WI38 (cell line): ENCODE results near the gene AFF1.

Source experiments
- H3K4me3 ChIP-seq: 2 replicates; pipeline ENCODE4 v1.5.1; 2011; ENCODE audit warnings: low read depth, mild to moderate bottlenecking, control low read depth, low read length
- CTCF ChIP-seq: IDR thresholded peaks from 2 replicates; pipeline ENCODE4 v1.5.1; 2012; ENCODE audit warnings: low read depth, mild to moderate bottlenecking, control low read depth, low read length

AFF1 gene

DNA sequence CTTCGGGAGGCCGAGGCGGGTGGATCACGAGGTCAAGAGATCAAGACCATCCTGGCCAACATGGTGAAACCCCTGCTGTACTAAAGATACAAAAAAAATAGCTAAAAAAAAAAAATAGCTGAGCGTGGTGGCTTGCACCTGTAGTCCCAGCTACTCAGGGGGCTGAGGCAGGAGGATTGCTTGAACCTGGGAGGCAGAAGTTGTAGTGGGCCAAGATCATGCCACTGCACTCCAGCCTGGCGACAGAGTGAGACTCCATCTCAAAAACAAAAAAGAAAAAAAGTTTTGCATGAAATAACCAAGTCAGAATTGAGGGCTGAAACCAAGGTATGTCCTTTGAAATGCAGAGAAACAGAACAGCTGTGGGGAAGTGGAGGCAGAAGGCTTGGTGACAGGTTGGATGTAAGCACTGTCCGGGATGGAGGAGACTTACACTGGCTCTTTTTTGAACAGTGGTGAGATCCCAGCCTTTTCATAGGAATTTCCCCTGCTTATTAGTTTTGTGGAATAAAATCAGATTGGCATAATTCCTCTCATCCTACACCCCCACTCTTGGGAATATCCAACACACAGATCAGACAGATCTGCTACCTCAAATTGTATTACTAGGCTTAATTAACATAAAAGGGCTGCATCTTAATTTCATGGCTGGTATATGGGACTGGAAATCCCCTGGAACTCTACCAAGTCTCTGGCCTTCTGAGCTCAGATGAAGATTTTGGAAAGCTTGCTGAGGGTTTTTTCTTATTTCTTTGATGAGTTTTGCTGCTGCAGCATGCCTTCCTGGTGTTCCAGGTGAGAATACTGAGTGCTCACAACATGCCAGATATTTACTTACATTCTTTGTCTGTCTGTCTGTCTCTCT, 23.8 kb upstream of the AFF1 start:
- no peak for TF ChIP-seq CTCF
- no peak overlapping the region for H3K4me3 ChIP-seq

DNA sequence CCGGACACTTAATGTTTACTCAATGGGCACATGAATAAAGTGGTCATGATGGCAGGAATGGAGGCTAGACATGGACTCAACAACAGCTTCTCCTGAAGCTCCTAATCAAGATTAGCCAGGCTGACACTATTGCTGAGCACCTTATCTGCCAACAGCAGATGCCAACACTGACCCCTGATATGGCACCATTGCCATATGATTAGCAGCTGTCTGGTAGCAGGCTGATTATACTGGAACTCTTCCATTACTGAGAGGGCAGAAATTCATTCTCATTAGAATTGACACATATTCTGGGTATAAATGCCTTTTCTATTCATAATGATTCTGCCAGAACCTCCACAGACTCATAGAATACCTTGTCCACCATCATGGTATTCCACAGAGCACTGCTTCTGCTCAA, 18.4 kb upstream of the AFF1 start:
- no peak overlapping the region for H3K4me3 ChIP-seq
- no peak for TF ChIP-seq CTCF

DNA sequence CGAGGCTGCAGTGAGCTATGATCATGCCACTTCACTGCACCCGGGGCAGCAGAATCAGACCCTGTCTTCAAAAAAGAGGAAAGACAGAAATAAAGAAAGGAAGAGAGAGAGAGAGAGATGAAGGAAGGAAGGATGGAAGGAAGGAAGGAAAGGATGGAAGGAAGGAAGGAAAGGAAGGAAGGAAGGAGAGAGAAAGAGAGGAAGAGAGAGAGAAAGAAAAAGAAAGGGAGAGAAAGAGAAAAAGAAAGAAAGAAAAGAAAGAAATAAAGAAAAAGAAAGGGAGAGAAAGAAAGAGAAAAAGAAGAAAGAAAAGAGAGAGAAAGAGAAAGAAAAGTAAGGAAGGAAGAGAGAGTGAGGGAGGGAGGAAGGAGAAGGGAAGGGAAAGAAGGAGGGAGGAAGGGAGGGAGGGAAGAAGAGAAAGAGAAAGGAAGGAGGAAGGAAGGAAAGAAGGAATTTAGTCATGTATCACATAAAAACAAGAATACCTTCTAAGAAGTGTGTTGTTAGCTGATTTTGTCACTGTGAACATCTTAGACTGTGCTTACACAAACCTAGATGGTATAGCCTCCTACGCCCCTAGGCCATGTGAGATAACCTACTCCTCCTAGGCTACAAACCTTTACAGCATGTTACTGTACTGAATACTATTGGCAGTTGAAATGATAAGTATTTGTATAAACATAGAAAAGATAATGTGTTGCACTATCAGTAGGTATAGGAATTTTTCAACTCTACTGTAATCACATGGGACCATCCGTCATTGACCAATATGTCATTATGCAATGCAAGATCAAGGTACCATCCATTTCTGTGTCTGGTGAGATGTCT, 17.4 kb upstream of the AFF1 start:
- no peak for TF ChIP-seq CTCF
- H3K4me3 ChIP-seq, result no peak overlapping the region

DNA sequence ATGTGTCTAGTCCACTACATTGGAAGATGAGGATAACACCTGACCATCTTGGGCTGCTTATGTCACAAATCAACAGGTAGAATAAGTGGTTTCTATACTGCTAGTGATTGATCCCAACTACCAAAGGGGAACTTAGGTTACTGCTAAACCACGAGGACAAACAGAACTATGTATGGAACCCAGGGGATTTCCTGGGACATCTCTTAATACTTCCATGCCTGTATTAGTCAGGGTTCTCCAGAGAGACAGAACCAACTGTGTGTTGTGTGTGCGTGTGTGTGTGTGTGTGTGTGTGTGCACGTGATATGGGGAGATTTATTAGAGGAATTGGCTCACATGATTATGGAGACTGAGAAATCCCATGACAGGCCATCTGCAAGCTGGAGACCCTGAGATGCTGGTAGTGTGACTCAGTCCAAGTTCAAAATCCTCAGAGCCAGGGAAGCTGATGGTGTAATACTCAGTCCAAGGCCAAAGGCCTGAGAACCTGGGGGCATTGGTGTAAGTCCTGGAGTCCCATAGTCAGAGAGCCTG, 16.2 kb upstream of the AFF1 start:
- no peak overlapping the region for H3K4me3 ChIP-seq
- no peak for TF ChIP-seq CTCF

- no peak for TF ChIP-seq CTCF
- H3K4me3 ChIP-seq, result no peak overlapping the region
Measured at GRCh38 chr4:86919561-86920223, 15.1 kb upstream of the AFF1 start.

GRCh38 chr4:86921608-86922252, 13.1 kb upstream of the AFF1 start:
- TF ChIP-seq CTCF, result no peak

More at GRCh38 chr4:86921608-86922252, 13.1 kb upstream of the AFF1 start:
- H3K4me3 ChIP-seq, result no peak overlapping the region
